AG04449 (cell line): ENCODE measurements around the gene SEPTIN10.
A peak's percentile ranks its signal among the peaks of the same experiment; 100 is the strongest.

Experiments used
- CTCF ChIA-PET: fragments of 350-600 bp; formaldehyde crosslinking; extraction: SDS; loops from one replicate; lab custom pipeline; 2021; ENCODE audit warnings: antibody characterized with exemption; lab: Yijun Ruan, JAX
- POLR2A ChIA-PET: fragments of 400-600, 350-600 bp; formaldehyde crosslinking; extraction: SDS; loops from one replicate; lab custom pipeline; 2020; ENCODE audit warnings: antibody characterized with exemption, inconsistent platforms; lab: Yijun Ruan, JAX
- DNase-seq: peaks from one replicate; pipeline ENCODE4 v3.0.0-alpha.2; 2010; ENCODE audit warnings: low read depth, low spot score
- H3K4me3 ChIP-seq: 2 replicates; pipeline ENCODE4 v1.5.1; 2011; ENCODE audit warnings: low read depth, mild to moderate bottlenecking, control low read depth, low read length
- CTCF ChIP-seq: IDR thresholded peaks from one replicate; pipeline ENCODE4 v1.5.1; 2011; ENCODE audit warnings: mild to moderate bottlenecking, moderate library complexity, low read length, control low read depth, inconsistent platforms; ENCODE audit not compliant: insufficient read depth; ENCODE audit errors: missing control alignments

The SEPTIN10 gene

GRCh38 chr2:109497463-109497862 is 116.3 kb downstream of the SEPTIN10 start:
- POLR2A ChIA-PET, result no interaction called here
- H3K4me3 ChIP-seq, result no peak overlapping the region
- peak; percentile 26 for DNase-seq
- TF ChIP-seq CTCF, result no peak
- CTCF ChIA-PET, result interaction anchor here (0.6 to 9.4 kb wide), 4 partner anchors 13 to 400 kb away, joined by 3 to 101 read pairs (median 3); no protein-coding TSS in a partner anchor

GRCh38 chr2:109494351-109494750 is 119.4 kb downstream of the SEPTIN10 start:
- TF ChIP-seq CTCF, result no peak
- DNase-seq, result no peak
- CTCF ChIA-PET, result interaction anchor here (1.0 to 9.4 kb wide), 2 partner anchors 16 to 366 kb away, joined by 3 to 101 read pairs; no protein-coding TSS in a partner anchor
- H3K4me3 ChIP-seq, result no peak overlapping the region
- POLR2A ChIA-PET, result no interaction called here

- no peak overlapping the region for H3K4me3 ChIP-seq
- ChIA-PET POLR2A (no interaction called here), CTCF (no interaction called here)
- TF ChIP-seq CTCF, result no peak
- no peak for DNase-seq
Measured at GRCh38 chr2:109493176-109493935, 120.4 kb downstream of the SEPTIN10 start.
